GM12878 (cell line): Measurements from ENCODE around the gene SPINK6. TPM values are rescaled to one million over a fixed set of nuclear protein-coding genes. Genes with fewer than 3 reads are reported as not detected.

Source experiments
- ATAC-seq: fragments of 200-7000 bp; cut with Tn5 transposase; 3 replicates; pipeline ENCODE4 v1.9.1; 2020; ENCODE audit warnings: mild to moderate bottlenecking, moderate library complexity
- BruUV-seq: library from RNA; stranded (reverse); fragments of 400-500 nt; replicated peaks from 2 replicates; lab custom pipeline; 2021; lab: Mats Ljungman, UMichigan
- CTCF ChIA-PET: fragments of 300-600 bp; sonication (Branson Sonifier 250); formaldehyde crosslinking; extraction: SDS; loops from one replicate; lab custom pipeline; 2021; ENCODE audit warnings: inconsistent platforms; lab: Yijun Ruan, JAX
- POLR2A ChIA-PET: fragments of 350-600 bp; formaldehyde crosslinking; extraction: SDS; loops from one replicate; lab custom pipeline; 2021; ENCODE audit warnings: inconsistent platforms; lab: Charles Lee
- RAD21 ChIA-PET: fragments of 300-600 bp; sonication (Branson Sonifier 250); formaldehyde crosslinking; loops from one replicate; lab custom pipeline; 2023; ENCODE audit warnings: antibody characterized with exemption; ENCODE audit not compliant: unreplicated experiment; lab: Charles Lee
- SMC1A ChIA-PET: fragments of 300-600 bp; sonication (Branson Sonifier 250); formaldehyde crosslinking; loops from one replicate; lab custom pipeline; 2023; ENCODE audit not compliant: unreplicated experiment, uncharacterized antibody; lab: Charles Lee
- DNase-seq: peaks from one replicate; pipeline ENCODE4 v3.0.0-alpha.2; 2011; ENCODE audit warnings: low read depth, low spot score
- FAIRE-seq: peaks from 3 replicates; lab custom pipeline; 2011; peaks lifted over from hg19 to GRCh38; lab: Jason Lieb, UNC
- H2AFZ ChIP-seq: 2 replicates; pipeline ENCODE4 v1.6.0; 2011; ENCODE audit warnings: low read depth, low read length, control low read depth; ENCODE audit not compliant: control insufficient read depth
- H3K27ac ChIP-seq: 2 replicates; pipeline ENCODE4 v1.5.1; 2011; ENCODE audit warnings: control low read depth; ENCODE audit not compliant: control insufficient read depth, insufficient read depth
- H3K27me3 ChIP-seq, 2 experiments: replicated peaks in 1 of 2; 2 replicates each; pipeline versions ENCODE4 v1.6.0 to v1.6.1; 2011; ENCODE audit warnings: low read length in 1 of 2; ENCODE audit not compliant: control insufficient read depth in 2 of 2, insufficient read depth in 2 of 2
- H3K36me3 ChIP-seq, 2 experiments: 2 replicates each; pipeline ENCODE4 v1.5.1; 2011; ENCODE audit warnings: low read length in 1 of 2; ENCODE audit not compliant: control insufficient read depth in 2 of 2, insufficient read depth in 2 of 2
- H3K4me1 ChIP-seq: 2 replicates; pipeline ENCODE4 v1.6.1; 2011; ENCODE audit warnings: mild to moderate bottlenecking, low read length, moderate library complexity, mixed read lengths; ENCODE audit not compliant: control insufficient read depth, insufficient read depth
- H3K4me2 ChIP-seq: 2 replicates; pipeline ENCODE4 v1.6.0; 2011; ENCODE audit warnings: control low read depth; ENCODE audit not compliant: control insufficient read depth, insufficient read depth
- H3K4me3 ChIP-seq: fragments of 200-600 bp; sonication (generic); 2 replicates; pipeline ENCODE4 v1.5.1; 2016
- H3K79me2 ChIP-seq: 2 replicates; pipeline ENCODE4 v1.6.0; 2011; ENCODE audit warnings: low read length; ENCODE audit not compliant: control insufficient read depth, insufficient read depth
- H3K9ac ChIP-seq: 2 replicates; pipeline ENCODE4 v1.8.0; 2011; ENCODE audit warnings: low read length, control low read depth, mixed read lengths; ENCODE audit not compliant: control insufficient read depth, insufficient read depth
- H3K9me3 ChIP-seq: replicated peaks from 3 replicates; pipeline ENCODE4 v1.5.1; 2011; ENCODE audit warnings: mild to moderate bottlenecking, low read length; ENCODE audit not compliant: control insufficient read depth, insufficient read depth
- H4K20me1 ChIP-seq: 2 replicates; pipeline ENCODE4 v1.6.0; 2011; ENCODE audit not compliant: control insufficient read depth, insufficient read depth
- BACH1 ChIP-seq: fragments of 450-650 bp; IDR thresholded peaks from 2 replicates; pipeline ENCODE4 v1.6.1; 2017; ENCODE audit warnings: mild to moderate bottlenecking, borderline replicate concordance
- BRCA1 ChIP-seq: IDR thresholded peaks from 2 replicates; pipeline ENCODE4 v1.6.1; 2011; ENCODE audit warnings: low read depth, low read length, improper control_type of control experiment
- EZH2 ChIP-seq: IDR thresholded peaks from 2 replicates; pipeline ENCODE4 v1.6.1; 2012; ENCODE audit warnings: low read depth, mild to moderate bottlenecking, control low read depth, inconsistent platforms, low read length, borderline replicate concordance; ENCODE audit not compliant: control insufficient read depth
- RBBP5 ChIP-seq: fragments of 200-600 bp; sonication (generic); conservative IDR thresholded peaks from 2 replicates; pipeline ENCODE4 v1.6.1; 2016
- WGBS: methylation state at CpG from one replicate; pipeline ENCODE4 v1.1.6; 2016; ENCODE audit warnings: low lambda C conversion rate; ENCODE audit not compliant: insufficient replicate concordance, insufficient coverage; ENCODE audit errors: missing lambda C conversion rate; 5-methylcytosine and 5-hydroxymethylcytosine counted together
- in situ Hi-C: fragments of 300-500 bp; cut with MboI; formaldehyde crosslinking; loops from 9 replicates; pipeline ENCODE4 v1.14.3; 2018; ENCODE audit warnings: mixed read lengths
- intact Hi-C: fragments of 100-400 bp; cut with micrococcal nuclease; formaldehyde crosslinking; loops from one replicate; pipeline ENCODE4 v1.14.2; 2022; ENCODE audit not compliant: unreplicated experiment
- polyA plus RNA-seq, 11 experiments: library from polyadenylated mRNA; depleted of rRNA in 4 of 11; unstranded in 6 of 11; stranded (reverse) in 5 of 11; fragments of >200 nt; fragmentation: Nextera tagmentation in 4 of 11; fragmentation: Illumina TruSeq in 1 of 11; extraction: Ambion mirVana in 4 of 11; extraction: Trizol in 1 of 11; gene quantifications; 1 replicate in 1 of 11; 2 replicates in 10 of 11; pipeline versions ENCODE4 v1.2.1 to v1.2.3, GENCODE V29; 2011 to 2016; ENCODE audit warnings: inconsistent platforms in 2 of 11, missing spikeins in 2 of 11, low read depth in 1 of 11
- total RNA-seq, 4 experiments: library from RNA; depleted of rRNA in 3 of 4; stranded (reverse); fragments of >200 nt in 3 of 4; fragmentation: Illumina TruSeq in 1 of 4; extraction: Trizol in 1 of 4; gene quantifications; 2 replicates each; pipeline versions ENCODE4 v1.2.1 to v1.2.3, GENCODE V29; 2013 to 2021
- TF ChIP-seq, protein P1 (sequence below): fragments of 450-650 bp; formaldehyde crosslinking; IDR thresholded peaks from 2 replicates; pipeline ENCODE4 v1.5.0; 2022; ENCODE audit warnings: mild to moderate bottlenecking, missing genetic modification characterization
- TF ChIP-seq, protein P2 (sequence below): fragments of 450-650 bp; IDR thresholded peaks from 2 replicates; pipeline ENCODE4 v1.6.1; 2017; ENCODE audit warnings: borderline replicate concordance
- TF ChIP-seq, protein P3 (sequence below): IDR thresholded peaks from 2 replicates; pipeline ENCODE4 v1.6.1; 2011; ENCODE audit warnings: borderline replicate concordance, low read depth, mild to moderate bottlenecking, moderate library complexity, low read length; ENCODE audit not compliant: insufficient read depth, poor library complexity, severe bottlenecking

SPINK6 gene
- total and polyA plus RNA-seq, 10 of the 15 experiments (the other 5 are each of a cell fraction or from before 2014, with no cell fraction given) = not detected

DNA sequence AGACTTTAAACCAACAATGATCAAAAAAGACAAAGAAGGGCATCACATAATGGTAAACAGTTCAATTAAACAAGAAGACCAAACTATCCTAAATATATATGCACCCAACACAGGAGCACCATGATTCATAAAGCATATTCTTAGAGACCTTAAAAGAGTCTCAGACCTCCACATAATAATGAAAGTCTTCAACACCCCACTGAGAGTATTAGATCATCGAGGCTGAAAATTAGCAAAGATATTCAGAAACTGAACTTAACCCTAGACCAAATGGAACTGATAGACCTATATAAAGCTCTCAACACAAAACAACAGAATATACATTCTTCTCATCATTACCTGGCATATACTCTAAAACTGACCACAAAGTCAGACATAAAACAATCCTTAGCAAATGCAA lies 46.2 kb upstream of the SPINK6 start:
- intact Hi-C loops = no loop called here
- in situ Hi-C loops = no loop called here

More for the DNA sequence above, 46.2 kb upstream of the SPINK6 start:
- ATAC-seq (no peak), FAIRE-seq (no peak), DNase-seq (no peak)
- Histone ChIP-seq H3K36me3 (no peaks in the 10 kb centered on the region), H3K27ac (no peak overlapping the region), H3K4me2 (no peak overlapping the region), H4K20me1 (no peaks in the 10 kb centered on the region), H3K9me3 (no peaks in the 10 kb centered on the region), H2AFZ (no peak overlapping the region), H3K27me3 (no peaks in the 10 kb centered on the region), H3K79me2 (no peaks in the 10 kb centered on the region), H3K4me1 (no peaks in the 10 kb centered on the region), H3K9ac (no peak overlapping the region), H3K4me3 (no peak overlapping the region)
- RAD21 ChIA-PET = no interaction called here
- 0% methylated on average over 1 of the region's 1 CpG for WGBS
- POLR2A ChIA-PET = interaction anchor here (0.9 kb wide), 1 partner anchor 11 kb away, joined by 3 read pairs; no protein-coding TSS in a partner anchor
- SMC1A ChIA-PET = no interaction called here
- BruUV-seq = no TSS peak
- TF ChIP-seq, protein P1, sequence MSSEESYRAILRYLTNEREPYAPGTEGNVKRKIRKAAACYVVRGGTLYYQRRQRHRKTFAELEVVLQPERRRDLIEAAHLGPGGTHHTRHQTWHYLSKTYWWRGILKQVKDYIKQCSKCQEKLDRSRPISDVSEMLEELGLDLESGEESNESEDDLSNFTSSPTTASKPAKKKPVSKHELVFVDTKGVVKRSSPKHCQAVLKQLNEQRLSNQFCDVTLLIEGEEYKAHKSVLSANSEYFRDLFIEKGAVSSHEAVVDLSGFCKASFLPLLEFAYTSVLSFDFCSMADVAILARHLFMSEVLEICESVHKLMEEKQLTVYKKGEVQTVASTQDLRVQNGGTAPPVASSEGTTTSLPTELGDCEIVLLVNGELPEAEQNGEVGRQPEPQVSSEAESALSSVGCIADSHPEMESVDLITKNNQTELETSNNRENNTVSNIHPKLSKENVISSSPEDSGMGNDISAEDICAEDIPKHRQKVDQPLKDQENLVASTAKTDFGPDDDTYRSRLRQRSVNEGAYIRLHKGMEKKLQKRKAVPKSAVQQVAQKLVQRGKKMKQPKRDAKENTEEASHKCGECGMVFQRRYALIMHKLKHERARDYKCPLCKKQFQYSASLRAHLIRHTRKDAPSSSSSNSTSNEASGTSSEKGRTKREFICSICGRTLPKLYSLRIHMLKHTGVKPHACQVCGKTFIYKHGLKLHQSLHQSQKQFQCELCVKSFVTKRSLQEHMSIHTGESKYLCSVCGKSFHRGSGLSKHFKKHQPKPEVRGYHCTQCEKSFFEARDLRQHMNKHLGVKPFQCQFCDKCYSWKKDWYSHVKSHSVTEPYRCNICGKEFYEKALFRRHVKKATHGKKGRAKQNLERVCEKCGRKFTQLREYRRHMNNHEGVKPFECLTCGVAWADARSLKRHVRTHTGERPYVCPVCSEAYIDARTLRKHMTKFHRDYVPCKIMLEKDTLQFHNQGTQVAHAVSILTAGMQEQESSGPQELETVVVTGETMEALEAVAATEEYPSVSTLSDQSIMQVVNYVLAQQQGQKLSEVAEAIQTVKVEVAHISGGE (CRISPR knock-in tag) = no peak
- TF ChIP-seq RBBP5 (no peak), BACH1 (no peak), EZH2 (no peak), BRCA1 (no peak)
- TF ChIP-seq, protein P2, sequence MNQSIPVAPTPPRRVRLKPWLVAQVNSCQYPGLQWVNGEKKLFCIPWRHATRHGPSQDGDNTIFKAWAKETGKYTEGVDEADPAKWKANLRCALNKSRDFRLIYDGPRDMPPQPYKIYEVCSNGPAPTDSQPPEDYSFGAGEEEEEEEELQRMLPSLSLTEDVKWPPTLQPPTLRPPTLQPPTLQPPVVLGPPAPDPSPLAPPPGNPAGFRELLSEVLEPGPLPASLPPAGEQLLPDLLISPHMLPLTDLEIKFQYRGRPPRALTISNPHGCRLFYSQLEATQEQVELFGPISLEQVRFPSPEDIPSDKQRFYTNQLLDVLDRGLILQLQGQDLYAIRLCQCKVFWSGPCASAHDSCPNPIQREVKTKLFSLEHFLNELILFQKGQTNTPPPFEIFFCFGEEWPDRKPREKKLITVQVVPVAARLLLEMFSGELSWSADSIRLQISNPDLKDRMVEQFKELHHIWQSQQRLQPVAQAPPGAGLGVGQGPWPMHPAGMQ = no peak
- TF ChIP-seq, protein P3, sequence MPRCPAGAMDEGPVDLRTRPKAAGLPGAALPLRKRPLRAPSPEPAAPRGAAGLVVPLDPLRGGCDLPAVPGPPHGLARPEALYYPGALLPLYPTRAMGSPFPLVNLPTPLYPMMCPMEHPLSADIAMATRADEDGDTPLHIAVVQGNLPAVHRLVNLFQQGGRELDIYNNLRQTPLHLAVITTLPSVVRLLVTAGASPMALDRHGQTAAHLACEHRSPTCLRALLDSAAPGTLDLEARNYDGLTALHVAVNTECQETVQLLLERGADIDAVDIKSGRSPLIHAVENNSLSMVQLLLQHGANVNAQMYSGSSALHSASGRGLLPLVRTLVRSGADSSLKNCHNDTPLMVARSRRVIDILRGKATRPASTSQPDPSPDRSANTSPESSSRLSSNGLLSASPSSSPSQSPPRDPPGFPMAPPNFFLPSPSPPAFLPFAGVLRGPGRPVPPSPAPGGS = no peak
- CTCF ChIA-PET = no interaction called here
